NCI-H2107 treated with DMSO at 0.1 percent for 48 hours (cell line): ENCODE results near the gene MFSD6L.

ENCODE experiments used
- DNase-seq: peaks from one replicate; lab custom pipeline; 2025; ENCODE audit not compliant: unreplicated experiment; lab: John Stamatoyannopoulos, UW

The MFSD6L gene, protein sequence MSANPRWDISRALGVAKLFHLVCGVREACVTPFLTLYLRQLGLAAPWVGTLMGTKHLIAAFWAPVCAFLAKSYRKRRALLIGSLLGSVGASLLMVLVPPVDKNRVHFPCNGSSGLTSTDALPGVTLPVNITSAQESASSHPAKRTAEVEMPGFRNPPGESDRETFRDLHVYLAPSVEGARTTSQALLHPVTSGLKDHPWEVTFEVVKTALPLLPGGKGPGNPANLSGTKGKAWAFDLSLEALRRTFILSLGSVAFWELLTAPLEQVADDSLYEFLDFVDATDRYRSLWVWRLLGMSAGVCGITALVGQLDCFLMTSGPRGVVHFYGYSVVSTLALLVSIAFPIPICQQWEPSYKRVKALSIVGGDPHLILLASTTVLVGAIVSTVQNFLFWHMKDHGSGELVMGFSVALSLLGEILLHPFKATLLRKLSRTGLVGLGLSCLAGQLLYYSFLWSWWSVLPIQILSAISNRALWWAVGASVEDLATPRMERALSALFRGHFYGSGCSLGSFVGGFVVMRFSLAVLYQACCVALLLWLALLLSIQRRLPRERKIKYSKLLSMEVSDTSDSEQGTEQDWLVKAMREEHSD

DNA sequence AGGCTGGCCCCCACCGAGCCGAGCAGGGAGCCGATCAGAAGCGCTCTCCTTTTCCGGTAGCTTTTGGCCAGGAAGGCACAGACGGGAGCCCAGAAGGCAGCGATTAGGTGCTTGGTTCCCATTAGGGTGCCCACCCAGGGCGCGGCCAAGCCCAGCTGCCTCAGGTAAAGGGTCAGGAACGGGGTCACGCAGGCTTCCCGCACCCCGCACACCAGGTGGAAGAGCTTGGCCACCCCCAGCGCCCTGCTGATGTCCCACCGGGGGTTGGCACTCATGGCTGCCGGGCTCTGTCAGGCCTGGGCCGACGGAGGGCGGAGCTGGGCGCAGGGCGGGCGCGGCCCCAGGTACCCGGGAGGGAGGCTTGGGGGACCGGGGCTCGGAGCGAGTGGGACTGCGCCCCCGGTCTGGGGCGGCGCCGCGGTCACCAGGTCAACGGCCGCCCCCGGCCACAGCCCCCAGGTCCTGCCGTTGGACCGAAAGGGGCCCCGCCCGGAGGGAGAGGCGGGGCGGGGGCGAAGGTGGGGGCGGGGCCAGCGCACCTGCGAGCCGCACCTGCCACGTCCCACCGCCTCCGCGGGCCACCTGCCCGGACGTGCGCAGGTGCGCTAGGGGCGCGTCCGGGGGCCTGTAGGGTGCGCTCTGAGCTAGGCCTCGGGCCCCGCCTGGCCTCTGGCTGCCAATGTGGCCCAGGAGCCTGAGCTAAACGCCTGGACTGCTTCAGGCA, at the start of gene MFSD6L:
TSS of gene MFSD6L (minus strand) at position 520 of the 724 bp plus-strand sequence. CDS start at position 275, 245 bp downstream.
- no peak for DNase-seq

DNA sequence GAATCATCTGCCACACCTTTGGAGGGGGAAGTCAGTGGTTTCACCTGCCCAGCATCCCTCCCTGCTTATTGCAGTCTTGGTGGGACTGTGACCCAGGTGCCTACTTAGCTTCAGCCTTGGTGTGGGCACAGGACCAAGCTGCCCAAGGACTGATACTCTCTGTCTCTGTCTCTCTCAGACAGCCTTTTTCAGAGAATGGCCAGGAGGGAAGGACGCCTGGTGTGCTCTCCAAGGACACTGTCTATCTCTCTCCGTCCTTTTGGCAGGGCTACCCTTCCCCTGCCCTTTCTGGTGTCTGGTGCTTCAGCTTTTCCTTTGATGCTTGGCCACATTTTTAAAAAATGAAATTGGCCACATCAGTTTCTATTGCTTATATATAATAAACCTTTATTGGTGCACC, 48.7 kb upstream of the MFSD6L start:
- no peak for DNase-seq

DNA sequence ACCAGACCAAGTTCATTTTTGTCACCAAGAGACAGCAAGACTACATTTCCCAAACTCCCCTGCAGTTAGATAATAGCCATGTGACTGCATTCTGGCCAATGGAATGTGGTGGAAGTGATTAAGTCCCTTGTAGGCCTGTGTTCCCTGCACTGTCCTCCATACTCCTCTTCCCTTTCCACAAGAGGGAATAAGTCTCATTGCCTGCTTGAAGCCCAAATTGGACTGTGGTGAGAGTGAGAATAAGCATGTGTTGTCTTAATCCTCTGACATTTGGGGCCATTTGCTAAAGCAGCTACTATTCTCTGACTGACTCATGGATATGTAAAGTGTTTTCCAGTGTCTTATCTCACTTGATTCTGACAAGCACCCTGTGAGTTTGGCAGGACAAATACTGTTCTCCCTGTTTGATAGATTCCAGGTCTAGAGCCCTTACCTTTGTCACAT, 47.6 kb upstream of the MFSD6L start:
- DNase-seq, result no peak

DNA sequence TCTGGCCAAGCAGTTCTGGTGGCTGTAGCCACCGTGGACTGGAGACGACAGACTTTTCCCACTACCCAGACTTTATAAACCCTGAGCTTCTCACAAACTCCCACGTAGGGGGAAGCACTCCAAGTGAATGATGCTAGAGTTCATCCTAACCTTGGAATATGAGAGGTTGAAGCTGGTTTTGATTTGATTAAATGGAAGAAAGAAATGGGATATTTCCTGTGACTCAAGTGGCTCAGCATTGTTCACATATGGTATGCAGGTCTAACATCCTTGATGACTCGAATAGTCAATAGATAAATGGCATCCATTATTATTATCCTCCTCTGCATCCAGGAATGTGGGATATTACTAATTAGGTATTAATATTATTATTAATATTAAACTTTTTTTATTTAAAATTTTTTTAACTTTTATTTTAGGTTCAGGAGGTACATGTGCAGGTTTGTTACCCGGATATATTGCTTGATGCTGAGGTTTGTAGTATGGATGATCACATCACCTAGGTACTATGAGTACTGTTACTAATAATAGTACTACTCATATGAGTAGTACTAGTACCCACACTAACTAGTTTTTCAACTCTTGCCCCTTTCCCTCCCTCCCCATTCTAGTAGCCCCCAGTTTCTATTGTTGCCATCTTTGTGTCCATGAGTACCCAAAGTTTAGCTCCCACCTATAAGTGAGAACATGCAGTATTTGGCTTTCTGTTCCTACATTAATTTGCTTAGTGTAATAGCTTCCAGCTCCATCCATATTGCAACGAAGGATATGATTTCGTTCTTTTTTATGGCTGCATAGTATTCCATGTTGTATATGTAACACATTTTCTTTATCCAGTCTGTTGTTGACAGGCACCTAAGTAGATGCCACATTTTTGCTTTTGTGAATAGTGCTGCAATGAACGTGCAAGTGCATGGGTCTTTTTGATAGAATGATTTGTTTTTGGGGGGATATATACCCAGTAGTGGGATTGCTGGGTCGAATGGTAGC, 45.4 kb upstream of the MFSD6L start:
- DNase-seq, result no peak

DNA sequence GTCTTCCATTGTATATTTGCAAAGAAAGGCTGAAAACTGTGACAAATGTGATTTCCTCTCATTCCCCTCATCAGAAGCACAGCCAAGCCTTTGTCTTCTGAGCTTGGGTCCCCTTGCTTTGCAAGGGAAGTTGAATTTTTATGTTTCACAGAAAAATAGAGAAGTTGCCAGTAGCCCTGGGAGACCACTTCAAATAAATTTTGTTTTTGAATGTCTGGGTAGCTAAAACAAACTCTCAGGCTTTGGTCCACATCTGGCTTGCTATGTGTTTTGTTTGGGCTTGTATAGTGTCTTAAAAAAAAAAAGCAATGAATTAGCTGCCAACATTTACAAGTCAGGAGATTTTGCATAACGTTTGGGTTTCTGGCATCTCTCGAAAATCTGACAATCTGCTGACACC, 44.2 kb upstream of the MFSD6L start:
- DNase-seq, result no peak

DNA sequence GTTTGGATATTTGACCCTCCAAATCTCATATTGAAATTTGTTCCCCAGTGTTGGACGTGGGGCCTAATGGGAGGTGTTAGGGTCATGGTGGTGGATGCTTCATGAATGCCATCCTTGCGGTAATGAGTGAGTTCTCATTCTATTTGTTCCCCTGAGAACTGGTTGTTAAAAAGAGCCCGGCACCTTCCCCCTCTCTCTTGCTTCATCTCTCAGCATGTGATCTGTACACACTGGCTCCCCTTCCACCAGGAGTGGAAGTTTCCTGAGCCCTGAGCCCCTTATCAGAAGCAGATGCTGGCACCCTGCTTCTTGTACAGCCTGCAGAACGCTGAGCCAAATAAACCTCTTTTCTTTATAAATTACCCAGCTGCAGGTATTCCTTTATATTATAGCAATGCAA, 42.7 kb upstream of the MFSD6L start:
- DNase-seq, result no peak

DNA sequence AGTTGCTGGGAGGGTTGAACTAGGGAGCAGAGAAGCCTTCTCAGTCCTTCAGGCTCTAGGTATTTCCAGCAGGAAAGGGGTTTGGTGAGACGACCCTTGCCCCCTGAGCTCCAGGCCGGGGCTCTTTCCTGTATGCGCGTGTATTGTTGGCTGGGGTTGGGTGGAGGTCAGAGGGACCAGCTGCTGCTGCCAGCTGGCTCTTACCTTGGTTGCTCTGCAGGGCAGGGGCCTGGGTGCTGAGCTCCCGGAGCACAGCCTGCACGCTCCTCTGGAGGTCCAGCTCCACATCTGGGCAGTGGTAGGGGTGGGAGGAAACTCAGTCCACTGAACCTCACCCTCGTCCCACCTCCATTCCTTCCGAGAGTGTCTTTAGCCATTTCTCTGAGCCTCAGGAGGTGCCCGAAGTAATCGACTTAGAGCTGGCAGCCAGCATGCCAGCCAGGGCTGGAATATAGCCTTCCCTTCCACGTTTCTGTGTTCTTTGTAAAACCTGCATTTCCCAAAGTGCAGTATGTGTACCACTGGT, 40.3 kb upstream of the MFSD6L start:
- no peak for DNase-seq

DNA sequence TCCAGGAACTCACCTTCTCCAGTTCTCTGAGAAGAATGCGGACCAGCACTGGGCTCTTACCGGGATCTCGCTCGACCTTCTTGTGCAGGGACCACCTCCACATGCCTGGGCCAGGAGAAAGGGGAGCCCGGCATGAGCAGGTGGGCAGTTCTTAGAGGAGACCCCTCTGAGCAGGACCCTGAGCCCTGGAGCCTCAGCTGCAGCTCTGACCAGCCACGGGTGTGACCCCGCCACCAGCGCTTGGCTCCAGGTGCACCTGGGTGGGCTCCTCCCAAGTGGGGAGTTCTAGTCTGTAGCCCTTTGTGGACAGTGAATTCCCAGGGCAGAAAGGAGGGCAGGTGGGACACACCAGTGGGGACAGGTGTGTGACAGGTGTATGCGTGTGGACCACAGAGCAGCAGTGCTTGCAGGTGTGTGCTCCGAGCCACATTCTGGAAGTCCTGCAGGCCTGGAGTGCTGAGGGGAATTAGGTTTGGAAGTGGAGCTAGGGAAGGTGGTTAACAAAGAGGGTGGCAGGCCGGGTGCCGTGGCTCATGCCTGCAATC, 39.5 kb upstream of the MFSD6L start:
- no peak for DNase-seq

DNA sequence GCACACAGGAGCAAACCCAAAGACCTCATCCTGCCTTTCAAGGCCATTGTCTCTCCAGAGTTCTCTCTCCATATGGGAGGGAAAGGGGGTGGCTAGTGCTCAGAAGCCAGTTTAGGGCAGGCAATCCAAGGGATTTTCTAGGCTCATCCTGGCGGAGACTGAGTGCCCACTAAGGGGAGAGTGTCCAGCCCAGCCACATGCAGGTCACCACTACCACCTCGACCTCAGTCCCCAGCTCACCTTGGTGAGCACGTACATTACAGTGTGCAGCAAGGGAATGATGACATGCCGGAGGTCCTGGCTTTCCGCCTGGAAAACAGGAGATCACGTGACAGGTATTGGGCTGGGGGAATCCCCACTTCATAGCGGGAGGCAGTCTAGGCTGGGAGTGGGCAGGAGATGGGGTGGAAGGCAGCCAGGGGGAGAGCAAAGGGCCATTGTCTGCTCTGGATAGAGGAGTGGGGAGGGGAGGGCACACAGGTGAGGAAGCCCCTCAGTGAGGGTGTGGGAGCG, 38.5 kb upstream of the MFSD6L start:
- no peak for DNase-seq

DNA sequence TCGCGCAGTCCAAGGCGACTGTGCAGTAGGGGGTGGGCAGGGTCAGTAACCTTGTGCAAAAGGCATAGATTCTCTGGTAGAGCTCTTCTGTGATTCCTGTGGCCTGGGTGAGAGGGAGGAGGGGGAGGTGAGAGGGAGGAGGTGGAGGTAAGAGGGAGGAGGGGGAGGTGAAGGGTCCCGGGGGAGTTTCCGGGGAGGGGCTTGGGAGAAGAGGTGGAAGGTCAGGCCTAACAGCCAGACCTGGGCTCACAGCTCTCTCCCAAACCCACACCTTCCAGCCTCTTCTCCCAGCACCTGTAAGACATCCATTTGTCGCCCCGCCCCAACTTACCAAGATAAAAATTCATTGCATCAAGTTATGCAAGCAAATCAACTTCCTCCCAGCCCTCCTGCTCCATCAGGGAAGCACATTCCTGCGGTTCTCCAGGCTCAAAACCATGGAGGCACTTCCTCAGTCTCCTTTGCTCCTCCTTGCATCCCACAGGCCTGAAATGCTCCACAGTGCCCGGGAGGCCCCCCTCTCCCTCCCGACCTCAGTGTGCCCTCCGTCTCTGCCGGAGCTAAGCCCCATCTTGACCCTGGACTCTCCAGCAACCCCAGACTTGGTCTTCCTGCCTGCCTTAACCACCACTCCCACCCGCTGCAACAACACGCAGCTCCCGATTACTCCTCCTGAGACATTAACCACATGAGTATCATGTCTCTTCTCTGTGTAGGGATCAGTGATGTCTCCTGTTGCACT, 37.8 kb upstream of the MFSD6L start:
- DNase-seq, result no peak

DNA sequence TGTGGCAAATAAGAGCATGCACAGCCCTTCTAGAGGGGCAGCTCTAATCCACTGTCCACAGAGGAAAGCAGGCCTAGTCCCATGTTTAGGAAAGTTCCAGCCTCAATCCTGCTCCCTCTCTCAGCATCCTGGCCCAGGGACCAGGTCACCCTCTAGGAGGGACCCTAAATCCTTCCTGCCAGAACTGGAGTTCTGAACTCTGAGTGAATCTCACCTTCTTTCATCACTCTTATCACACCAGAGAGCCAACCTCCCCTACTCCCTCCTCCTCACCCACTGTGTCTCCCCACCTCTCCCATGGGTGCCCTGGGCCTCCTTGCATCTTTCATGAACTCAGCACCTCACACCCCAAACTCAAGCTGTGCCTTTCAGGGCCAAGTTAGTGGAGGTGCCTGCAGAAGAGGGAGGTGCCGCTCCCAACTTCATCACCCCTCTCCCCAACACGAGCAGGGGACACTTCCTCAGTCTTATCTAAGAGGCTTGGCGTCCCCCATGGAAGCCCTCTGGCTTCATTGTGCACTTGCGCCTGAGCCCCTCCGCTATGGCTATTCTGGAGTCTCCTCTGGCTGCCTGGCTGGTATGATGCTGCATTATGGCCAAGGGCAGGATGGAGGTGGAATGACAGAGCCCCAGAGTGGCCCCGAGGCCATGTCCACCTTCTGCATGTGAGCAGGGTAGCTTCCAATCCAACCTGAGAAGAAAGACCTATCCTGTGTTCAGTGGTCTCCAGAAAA, 36.6 kb upstream of the MFSD6L start:
- DNase-seq, result no peak

DNA sequence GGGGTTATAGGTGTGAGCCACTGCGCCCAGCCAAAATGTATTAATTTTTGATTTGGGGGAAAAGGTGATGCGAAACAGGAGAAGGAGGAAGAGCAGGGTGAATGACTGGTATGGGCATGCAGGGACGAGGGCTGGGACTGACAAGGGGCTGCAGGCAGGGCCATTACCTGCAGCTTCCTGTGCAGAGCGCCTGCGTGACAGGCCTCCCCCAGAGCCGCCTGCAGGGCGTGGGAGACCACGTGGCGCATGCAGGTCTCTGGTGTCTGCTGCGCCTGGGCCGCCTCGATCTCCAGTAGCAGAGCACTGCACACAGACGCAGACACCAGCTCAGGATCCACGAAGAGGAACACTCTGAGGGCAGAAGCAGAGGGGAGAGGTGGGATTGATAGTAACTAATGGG, 35.9 kb upstream of the MFSD6L start:
- DNase-seq, result no peak

DNA sequence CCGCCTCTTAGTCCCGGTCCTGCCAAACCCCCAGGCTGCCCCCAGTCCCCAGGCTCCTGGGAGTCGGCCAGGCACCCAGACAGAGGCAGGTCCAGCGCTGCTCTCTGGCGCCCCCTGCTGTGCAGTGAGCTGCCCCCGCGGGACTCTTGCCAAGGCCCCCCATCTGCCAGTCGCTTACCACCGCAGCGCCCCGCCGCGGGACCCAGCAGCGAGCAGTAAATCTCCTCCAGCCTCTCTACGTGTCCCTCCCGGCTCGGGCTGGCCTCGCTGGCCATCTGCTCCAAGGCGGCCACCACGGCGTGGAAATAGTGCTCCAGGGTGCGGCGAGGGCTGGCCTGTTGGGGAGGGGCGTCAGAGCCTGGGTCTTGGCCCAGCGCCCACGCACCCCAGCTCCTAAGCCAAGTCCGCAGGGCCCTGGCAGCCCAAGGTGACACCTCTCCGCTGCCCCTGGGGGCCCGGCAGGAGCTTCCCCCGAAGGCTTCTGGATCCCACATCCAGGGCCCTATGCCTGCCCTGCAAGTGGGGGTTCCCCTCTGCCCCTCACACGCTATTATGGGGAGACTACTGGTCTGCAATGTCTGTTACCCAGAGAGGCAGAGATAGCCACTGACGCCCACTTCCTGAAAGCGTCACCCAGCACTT, 33.7 kb upstream of the MFSD6L start:
- no peak for DNase-seq

DNA sequence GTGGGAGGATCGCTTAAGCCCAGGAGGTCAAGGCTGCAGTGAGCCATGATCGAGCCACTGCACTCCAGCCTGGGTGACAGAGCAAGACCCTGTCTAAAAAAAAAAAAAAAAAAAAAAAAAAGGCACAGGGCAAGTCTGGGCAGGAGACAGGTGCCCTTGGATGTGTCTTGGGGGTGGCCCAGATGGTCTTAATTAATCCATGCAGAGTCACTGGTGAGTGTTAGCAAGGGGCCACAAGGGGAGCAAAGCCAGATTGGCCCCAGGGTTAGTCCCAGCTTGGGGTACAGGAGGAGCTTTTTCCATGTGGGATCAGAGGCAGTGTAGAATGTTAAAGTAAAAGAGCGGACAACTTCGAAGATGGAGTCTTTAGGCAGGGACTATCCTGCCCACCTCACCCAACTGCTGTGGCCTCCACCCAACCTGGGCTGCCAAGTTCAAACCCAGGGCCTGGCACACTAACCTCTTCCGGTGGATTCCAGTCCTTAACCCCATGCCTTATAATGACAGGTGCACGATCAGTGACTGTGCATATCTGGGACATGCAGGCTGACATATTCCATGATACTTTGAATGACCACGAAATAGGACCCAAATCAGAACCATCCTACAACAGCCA, 32.2 kb upstream of the MFSD6L start:
- no peak for DNase-seq

DNA sequence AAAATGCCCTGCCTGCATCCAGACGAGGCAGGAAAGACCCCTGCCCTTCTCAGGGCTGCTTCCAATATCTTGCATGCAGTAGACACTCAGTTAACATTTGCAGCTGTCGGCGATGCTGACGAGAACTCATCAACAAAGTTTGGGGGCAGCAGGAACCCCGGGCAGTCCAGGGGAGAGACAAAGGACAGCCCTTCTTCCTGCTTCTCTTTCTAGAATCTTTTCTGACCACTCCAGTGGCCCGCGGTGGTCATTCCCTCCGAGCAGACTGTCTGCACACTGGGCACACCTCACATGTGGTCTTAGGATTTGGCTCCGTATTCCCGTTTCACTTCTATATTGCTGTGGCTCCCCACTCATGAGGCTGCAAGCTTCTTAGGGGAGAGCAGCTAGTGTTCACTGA, 31.0 kb upstream of the MFSD6L start:
- no peak for DNase-seq

DNA sequence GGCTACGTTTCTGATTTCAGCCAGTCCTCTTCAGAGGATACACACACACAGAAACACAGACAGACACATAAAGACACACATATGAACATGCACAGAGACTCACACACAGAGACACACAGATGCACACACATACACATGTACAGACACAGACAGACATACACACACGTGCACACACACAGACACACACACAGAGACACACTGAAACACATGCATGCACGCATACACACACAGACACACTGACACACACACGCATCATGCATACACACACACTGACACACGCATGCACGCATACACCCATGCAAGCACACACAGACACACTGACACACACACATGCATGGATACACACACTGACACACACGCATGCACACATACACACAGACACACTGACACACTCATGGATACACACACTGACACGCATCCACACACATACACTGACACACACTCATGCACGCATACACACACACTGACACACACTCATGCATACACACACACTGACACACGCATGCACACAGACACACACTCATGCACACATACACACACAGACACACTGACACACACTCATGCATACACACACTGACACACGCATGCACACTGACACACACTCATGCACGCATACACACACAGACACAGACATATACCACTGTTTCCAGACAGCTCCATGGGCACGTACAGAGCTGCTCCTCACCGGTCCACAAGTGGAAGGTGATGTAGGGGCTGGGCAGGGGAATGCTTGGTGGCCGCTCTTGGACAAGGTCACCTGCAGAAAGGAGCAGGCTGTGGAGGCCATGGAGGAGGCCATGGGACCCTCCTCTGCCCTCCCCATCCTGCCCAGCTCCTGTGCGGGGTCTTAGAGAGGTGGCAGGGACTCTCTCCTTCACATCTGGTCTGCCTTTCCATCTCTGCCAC, 30.1 kb upstream of the MFSD6L start:
- DNase-seq, result no peak

DNA sequence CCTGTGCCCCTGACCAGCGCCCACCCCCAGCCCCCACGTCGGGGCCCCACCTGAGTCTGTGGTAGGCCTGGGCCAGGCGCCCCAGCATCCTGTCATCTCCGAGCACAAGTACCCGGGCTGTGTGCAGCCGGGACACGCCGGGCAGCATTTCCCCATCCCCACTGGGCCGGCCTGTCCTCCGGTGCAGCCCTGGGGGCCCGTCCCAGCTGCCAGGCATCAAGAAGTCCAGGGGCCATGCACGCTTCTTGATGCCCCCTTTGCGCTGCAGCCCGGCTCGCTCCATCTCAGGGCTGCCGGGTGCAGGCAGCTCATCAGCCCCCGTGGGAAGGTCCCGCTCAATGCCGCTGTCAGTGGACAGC, 29.3 kb upstream of the MFSD6L start:
- DNase-seq, result no peak
